ENCODE results near the gene TLE7.

The TLE7 gene

DNA sequence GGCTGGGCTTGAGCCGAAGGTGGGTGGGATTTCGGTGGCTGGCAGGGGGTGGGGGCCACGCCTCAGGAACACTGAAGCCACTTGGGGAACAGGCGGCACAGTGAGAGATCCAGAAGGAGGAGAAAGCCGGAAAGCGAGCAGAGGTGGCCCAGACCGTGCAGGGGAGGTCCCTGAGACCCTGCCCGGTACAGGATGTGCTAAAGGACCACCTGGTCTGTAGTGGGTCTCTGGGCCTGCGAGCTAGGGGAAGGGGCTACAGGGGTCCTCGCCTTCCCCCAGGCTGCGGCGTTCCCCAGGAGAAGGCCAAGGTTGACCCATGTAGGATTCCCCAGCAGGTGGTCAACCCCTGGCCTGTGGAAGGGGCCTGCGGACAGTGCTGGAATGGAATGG is at the start of gene TLE7:
Gene TLE7 (minus strand): TSS at position 4 of the 390 bp plus-strand sequence. CDS start 8,730 bp downstream, outside the sequence.
- no peak for FAIRE-seq

GRCh38 chr16:71491054-71491453 is 49.2 kb upstream of the TLE7 start:
- no peak for FAIRE-seq

GRCh38 chr16:71490361-71490760 is 48.5 kb upstream of the TLE7 start:
- no peak for FAIRE-seq

DNA sequence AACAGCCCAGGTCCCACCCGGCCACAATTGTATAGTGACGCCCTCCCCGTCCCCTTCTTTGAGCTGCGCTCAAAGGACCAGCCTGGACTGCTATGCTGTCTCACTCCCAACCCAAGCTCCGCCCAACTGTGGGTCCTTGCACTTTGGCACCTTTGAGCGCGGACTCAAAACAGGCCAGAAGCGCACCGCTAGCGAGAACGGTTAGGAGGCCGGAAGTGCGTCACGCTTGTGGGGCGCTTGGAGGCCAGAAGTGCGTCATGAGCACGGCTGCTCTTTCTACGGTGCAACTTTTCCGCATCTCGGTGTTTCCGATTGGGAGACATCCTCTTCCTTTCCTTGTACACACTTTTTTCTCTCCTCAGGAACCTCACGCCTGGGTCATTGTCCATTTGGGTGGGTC is 47.3 kb upstream of the TLE7 start, which contains the start of gene ZNF19:
Gene ZNF19 (minus strand): TSS at position 203 of the 400 bp plus-strand sequence. CDS start 7,210 bp downstream, outside the sequence.
- FAIRE-seq = no peak

GRCh38 chr16:71484006-71484893 is 42.4 kb upstream of the TLE7 start:
- FAIRE-seq = no peak

DNA sequence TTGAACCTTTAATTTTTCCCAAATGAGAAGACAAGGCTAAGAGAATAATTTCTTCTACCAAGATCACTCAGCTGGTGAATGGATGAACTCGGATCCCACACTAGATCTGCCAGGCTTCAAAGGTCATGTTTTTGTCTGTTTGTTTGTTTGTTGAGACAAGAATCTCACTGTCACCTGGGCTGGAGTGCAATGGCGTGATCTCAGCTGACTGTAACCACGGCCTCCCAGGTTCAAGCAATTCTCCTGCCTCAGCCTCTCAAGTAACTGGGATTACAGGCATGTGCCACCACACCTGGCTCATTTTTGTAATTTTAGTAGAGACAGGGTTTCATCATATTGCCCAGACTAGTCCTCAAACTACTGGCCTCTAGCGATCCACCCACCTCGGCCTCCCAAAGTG is 40.7 kb upstream of the TLE7 start:
- FAIRE-seq = no peak

GRCh38 chr16:71480956-71481355 is 39.1 kb upstream of the TLE7 start:
- FAIRE-seq = no peak

DNA sequence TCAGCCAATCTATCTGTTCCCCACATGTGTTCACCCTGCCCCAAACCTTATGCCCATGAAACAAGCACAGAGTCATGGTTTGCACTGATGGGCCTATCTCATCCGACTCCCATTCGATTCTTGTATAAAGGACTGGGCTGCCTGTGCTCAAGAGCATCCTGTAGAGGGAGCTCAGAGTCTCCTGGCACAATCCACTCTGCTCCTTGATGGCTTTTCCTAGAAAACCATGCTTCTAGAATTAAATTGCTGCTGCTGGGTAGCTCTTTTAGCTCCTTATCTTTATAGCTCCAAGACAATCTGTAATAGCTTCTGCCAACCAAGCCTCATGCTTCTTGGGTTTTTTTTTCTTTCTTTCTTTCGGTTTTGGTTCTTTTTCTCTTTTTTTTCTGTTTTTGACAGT is 37.6 kb upstream of the TLE7 start:
- FAIRE-seq = no peak

DNA sequence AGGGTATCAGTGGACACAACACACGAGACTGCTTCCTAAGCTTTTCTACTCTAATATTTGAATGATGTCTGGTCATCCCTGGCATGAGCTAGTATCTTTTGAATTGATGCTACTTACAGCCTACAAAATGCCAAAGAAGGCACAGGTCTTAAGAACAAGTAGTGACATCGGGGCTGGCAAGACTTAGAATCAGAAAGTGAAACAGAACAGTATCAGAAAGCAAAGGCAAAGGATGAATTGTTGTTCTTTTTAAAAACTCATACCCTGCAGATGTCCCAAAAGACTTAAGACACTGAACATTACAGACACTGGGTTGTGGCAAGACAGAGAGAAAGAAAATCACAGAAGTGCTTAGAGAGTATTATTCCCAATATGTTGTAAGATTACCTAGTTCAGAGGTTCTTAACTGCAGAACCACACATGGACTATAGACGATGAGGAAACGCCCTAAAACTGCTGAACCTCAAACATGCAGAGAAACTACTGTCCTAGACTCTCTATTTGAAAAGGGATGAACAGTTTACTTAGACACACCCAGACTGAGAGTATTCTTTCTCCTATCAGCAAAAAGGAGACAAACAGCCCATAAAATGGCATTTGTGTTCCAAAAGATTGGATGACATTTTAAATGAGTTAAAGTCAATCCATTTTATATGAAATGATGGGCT is 34.7 kb upstream of the TLE7 start:
- no peak for FAIRE-seq

GRCh38 chr16:71474864-71475263 is 33.0 kb upstream of the TLE7 start:
- no peak for FAIRE-seq

DNA sequence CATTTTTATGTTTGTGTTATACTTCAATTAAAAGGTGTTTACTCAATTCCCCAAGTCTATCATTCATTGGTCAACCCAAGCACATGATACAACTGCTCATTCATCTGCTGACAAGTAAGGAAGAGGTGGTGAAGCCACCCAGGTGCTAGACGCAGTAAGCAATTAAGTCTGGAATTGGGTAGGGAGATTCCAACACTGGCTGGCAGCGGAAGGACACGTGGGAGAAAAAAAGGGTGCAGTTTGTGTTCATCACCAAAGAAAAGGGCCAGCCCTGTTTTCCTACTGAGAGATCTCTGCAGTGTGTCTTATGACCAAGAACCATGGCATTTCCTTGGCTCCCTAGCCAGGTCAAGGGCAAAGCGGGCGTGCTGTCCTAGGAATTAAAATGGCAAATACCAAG is 32.0 kb upstream of the TLE7 start:
- no peak for FAIRE-seq

DNA sequence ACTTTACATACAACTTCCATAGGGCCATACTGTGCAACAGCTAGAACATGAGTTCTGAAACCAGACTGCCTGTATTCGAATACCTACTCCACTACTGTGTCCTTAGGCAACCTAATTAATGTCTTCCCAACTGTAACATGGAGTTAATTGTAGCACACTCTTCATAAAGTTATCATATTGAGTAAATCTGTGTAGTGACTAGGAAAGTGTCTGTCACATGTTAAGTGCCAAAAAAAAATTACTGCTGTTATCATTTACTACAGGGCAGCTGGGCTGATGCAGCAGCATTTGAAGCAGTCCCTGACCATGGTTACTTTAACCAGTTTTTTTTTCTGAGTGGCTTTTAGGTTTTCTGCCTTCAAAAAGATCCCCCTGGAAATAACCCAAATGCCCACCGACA is 31.1 kb upstream of the TLE7 start:
- FAIRE-seq = no peak

- no peak for FAIRE-seq
These were observed 30.2 kb upstream of the TLE7 start for GRCh38 chr16:71472051-71472450.

DNA sequence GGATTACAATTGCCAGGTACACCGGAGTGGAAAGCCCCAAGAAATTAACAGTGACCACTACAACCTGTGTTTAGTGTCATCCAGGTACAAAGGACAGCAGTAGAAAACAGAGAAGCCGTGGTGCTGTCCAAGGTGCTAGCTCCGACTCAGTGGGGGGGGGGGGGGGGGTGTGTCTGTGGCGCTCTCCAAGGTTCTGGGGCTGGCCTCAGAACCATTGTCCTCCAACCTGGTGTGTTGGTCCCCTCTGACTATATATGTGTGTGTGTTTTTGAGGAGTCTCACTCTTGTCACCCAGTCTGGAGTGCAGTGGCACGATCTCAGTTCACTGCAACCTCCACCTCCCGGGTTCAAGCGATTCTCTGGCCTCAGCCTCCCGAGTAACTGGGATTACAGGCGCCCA is 26.0 kb upstream of the TLE7 start:
- no peak for FAIRE-seq

DNA sequence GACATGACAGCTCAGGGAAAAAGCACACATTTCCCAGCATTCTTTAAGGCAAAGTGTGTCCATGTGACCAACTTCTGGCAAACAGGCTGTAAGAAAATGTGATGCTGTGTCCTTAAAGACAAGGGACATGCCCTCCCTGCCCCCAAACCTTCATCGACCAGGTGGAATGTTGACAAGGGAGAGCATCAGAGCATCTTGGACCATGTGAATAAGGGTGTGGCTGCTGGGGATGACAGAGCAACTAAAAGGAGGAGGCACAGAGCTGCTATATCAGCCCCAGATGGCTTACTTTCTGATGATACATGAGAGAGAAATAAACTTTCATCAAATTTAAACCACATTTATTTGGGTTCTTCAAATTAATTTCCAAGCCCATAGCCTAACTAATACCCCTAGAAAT is 22.4 kb upstream of the TLE7 start:
- FAIRE-seq = no peak

DNA sequence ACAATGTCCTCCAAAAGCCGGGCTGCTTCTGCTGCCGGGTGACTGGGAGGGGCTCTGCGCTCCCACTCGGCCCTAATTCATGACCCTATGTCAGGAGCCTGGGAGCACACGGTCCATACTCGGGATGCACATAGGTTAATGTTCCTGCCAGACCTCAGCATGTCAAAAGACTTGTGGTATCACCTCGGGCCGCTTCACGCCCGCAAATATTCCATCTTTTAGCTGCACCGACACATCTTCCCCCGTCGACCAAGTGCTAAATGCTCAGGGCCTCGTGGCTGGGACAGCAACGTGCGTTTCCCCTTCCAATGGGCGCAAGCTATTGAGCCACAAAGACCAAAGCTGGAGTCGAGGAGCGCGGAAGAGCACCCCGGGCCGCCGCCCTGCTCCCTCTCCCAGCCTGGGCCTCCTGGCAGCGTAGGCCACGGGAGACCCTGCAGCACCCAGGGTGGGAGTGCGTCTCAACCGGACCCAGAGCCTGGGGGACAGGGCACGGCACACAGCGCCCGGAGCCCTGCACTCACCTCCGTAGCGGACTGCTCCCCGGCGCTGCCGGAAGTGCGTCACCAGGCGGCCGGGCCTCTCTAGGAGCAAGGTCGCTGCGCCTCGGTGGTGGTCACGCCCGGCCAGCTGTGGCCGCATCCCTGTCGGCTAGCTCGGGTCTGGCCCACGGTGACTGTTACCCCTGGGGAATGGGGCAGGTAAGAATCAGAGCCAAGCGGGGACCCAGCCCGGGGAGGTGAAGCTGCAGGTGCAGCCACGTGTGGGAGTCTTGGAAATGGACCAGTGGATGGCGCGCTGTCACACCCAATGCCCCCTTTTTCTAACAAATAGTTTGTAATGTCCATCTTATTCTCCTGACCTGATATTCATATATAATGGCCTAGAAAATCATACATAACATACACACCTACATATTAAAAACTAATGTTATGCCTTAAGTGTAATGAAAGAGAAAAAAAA is 20.1 kb upstream of the TLE7 start, which contains the start of gene ZNF23:
Gene ZNF23 (minus strand): TSS at position 562 of the 963 bp plus-strand sequence. CDS start 5,451 bp downstream, outside the sequence.
- no peak for FAIRE-seq

- no peak for FAIRE-seq
These were observed 19.1 kb upstream of the TLE7 start for GRCh38 chr16:71460941-71461340.

GRCh38 chr16:71460236-71460635 is 18.4 kb upstream of the TLE7 start:
- FAIRE-seq = no peak

DNA sequence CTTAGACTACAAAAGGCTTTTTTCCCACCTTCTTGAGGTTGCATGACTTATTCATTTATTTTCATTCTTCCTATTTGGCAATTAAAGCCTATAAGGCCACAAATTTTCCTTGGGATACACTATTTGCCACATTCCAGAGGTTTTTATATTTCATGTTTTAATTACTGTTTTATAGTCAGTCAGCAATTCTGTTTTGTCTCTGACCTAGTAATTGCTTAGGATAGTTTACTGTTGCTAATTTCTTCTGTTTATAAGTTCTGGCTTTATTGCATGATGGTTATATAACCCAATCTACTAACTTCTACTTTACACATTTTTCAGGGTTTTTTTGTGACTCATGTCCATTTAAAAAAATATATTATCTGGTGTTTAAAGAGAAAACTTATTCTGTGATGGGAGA is 17.7 kb upstream of the TLE7 start:
- no peak for FAIRE-seq

GRCh38 chr16:71456801-71457200 is 14.9 kb upstream of the TLE7 start:
- no peak for FAIRE-seq

DNA sequence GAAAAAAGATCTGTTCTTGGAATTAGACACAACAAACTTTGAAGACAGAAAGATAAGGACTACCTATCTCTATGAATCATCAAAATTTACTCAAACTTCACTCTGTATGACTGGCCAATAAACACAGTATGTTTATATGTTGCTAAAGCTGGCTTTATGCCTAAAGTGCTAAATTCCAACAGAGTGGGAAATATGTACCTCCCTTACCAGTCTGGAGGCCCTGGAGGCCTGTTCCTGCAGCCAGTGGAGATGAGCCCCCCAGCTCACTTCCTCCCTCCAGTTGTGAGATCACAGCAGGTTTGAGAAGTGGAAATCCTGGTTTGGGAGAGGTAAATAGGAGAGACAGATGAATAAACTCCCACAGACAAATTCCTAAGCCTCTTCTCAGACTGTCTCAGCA is 11.2 kb upstream of the TLE7 start:
- no peak for FAIRE-seq

GRCh38 chr16:71449020-71449419 is 7.2 kb upstream of the TLE7 start:
- no peak for FAIRE-seq
